ENCODE measurements around the gene KIAA0930. TPM values are rescaled to one million over a fixed set of nuclear protein-coding genes. Genes with fewer than 3 reads are reported as not detected.
A peak's percentile ranks its signal among the peaks of the same experiment; 100 is the strongest.
"Not testable (repeated sequence)": the region's sequence is repeated elsewhere in the genome, so short reads cannot be mapped to it uniquely, and the experiment has no call there.

KIAA0930 gene
- total RNA-seq, 2 experiments from 2014 or later = 13.3 to 17.8 TPM

GRCh38 chr22:45271667-45272201 is 31.0 kb upstream of the KIAA0930 start:
- Mint-ChIP-seq H3K9me3 (no peaks in the 10 kb centered on the region), H3K4me3 (no peak overlapping the region), H3K4me1 (peaks cover 6% of the 10 kb centered on the region), H3K27ac (peak overlapping the region; percentile 63), H3K27me3 (peaks cover 19% of the 10 kb centered on the region), H3K36me3 (ENCODE audit: low read depth) (no peaks in the 10 kb centered on the region)
- ChIA-PET POLR2A (no interaction called here), CTCF (interaction anchor here (1.4 to 1.6 kb wide), 2 partner anchors 10 to 165 kb away, joined by 3 to 6 read pairs; no protein-coding TSS in a partner anchor)
- DNase-seq = no peak

- H3K36me3 Mint-ChIP-seq (ENCODE audit: low read depth) = no peaks in the 10 kb centered on the region
- H3K27me3 Mint-ChIP-seq = peaks cover 26% of the 10 kb centered on the region
- ChIA-PET CTCF (interaction anchor here (0.6 to 1.6 kb wide), 5 partner anchors 12 to 184 kb away, joined by 3 to 5 read pairs (median 3); no protein-coding TSS in a partner anchor), POLR2A (no interaction called here)
- no peaks in the 10 kb centered on the region for H3K9me3 Mint-ChIP-seq
- H3K4me1 Mint-ChIP-seq = peaks cover 6% of the 10 kb centered on the region
- no peak for DNase-seq
- no peak overlapping the region for H3K27ac Mint-ChIP-seq
- peak overlapping the region; percentile 65 for H3K4me3 Mint-ChIP-seq
Measured at GRCh38 chr22:45270095-45271020, 29.7 kb upstream of the KIAA0930 start.

GRCh38 chr22:45268958-45269844 is 28.5 kb upstream of the KIAA0930 start:
- ChIA-PET CTCF (interaction anchor here (0.8 to 1.2 kb wide), 2 partner anchors 153 to 185 kb away, joined by 3 to 4 read pairs; no protein-coding TSS in a partner anchor), POLR2A (no interaction called here)
- Mint-ChIP-seq H3K9me3 (no peaks in the 10 kb centered on the region), H3K27me3 (peaks cover 30% of the 10 kb centered on the region), H3K36me3 (ENCODE audit: low read depth) (no peaks in the 10 kb centered on the region), H3K27ac (peak overlapping the region; percentile 20), H3K4me1 (peaks cover 6% of the 10 kb centered on the region), H3K4me3 (peak overlapping the region; percentile 65)
- DNase-seq = peak; percentile 88

GRCh38 chr22:45268167-45268957 is 27.7 kb upstream of the KIAA0930 start:
- H3K9me3 Mint-ChIP-seq = no peaks in the 10 kb centered on the region
- H3K36me3 Mint-ChIP-seq (ENCODE audit: low read depth) = no peaks in the 10 kb centered on the region
- no peak for DNase-seq
- no peak overlapping the region for H3K27ac Mint-ChIP-seq
- CTCF ChIA-PET = interaction anchor here (0.7 kb wide), 1 partner anchor 16 kb away, joined by 4 read pairs; the partner anchor contains the start of gene UPK3A
- peaks cover 6% of the 10 kb centered on the region for H3K4me1 Mint-ChIP-seq
- peak overlapping the region; percentile 62 for H3K4me3 Mint-ChIP-seq
- POLR2A ChIA-PET = no interaction called here
- H3K27me3 Mint-ChIP-seq = peaks cover 36% of the 10 kb centered on the region

- Mint-ChIP-seq H3K36me3 (ENCODE audit: low read depth) (no peaks in the 10 kb centered on the region), H3K27me3 (peaks cover 39% of the 10 kb centered on the region), H3K9me3 (no peaks in the 10 kb centered on the region), H3K4me1 (peaks cover 6% of the 10 kb centered on the region), H3K4me3 (no peak overlapping the region), H3K27ac (no peak overlapping the region)
- DNase-seq = no peak
- POLR2A ChIA-PET = no interaction called here
- CTCF ChIA-PET = no interaction called here
Measured at GRCh38 chr22:45265535-45265934, 24.8 kb upstream of the KIAA0930 start.

GRCh38 chr22:45263463-45264269 is 23.0 kb upstream of the KIAA0930 start:
- H3K4me1 Mint-ChIP-seq = no peaks in the 10 kb centered on the region
- H3K4me3 Mint-ChIP-seq = no peak overlapping the region
- DNase-seq = no peak
- no peaks in the 10 kb centered on the region for H3K36me3 Mint-ChIP-seq (ENCODE audit: low read depth)
- no peak overlapping the region for H3K27ac Mint-ChIP-seq
- H3K9me3 Mint-ChIP-seq = no peaks in the 10 kb centered on the region
- ChIA-PET CTCF (interaction anchor here (1.6 to 2.0 kb wide), 2 partner anchors 10 to 16 kb away, joined by 4 read pairs; no protein-coding TSS in a partner anchor), POLR2A (no interaction called here)
- peaks cover 30% of the 10 kb centered on the region for H3K27me3 Mint-ChIP-seq

GRCh38 chr22:45262931-45263462 is 22.3 kb upstream of the KIAA0930 start:
- no peaks in the 10 kb centered on the region for H3K36me3 Mint-ChIP-seq (ENCODE audit: low read depth)
- CTCF ChIA-PET = interaction anchor here (1.6 to 2.0 kb wide), 2 partner anchors 9 to 16 kb away, joined by 4 read pairs; no protein-coding TSS in a partner anchor

GRCh38 chr22:45262195-45262930 is 21.7 kb upstream of the KIAA0930 start:
- Mint-ChIP-seq H3K27me3 (peaks cover 28% of the 10 kb centered on the region), H3K9me3 (no peaks in the 10 kb centered on the region), H3K36me3 (ENCODE audit: low read depth) (no peaks in the 10 kb centered on the region), H3K27ac (no peak overlapping the region), H3K4me3 (no peak overlapping the region), H3K4me1 (no peaks in the 10 kb centered on the region)
- ChIA-PET POLR2A (no interaction called here), CTCF (interaction anchor here (1.6 to 2.0 kb wide), 2 partner anchors 9 to 17 kb away, joined by 4 read pairs; no protein-coding TSS in a partner anchor)
- no peak for DNase-seq

More at GRCh38 chr22:45262931-45263462, 22.3 kb upstream of the KIAA0930 start:
- Mint-ChIP-seq H3K27me3 (peaks cover 30% of the 10 kb centered on the region), H3K27ac (no peak overlapping the region), H3K9me3 (no peaks in the 10 kb centered on the region), H3K4me1 (no peaks in the 10 kb centered on the region), H3K4me3 (no peak overlapping the region)
- no peak for DNase-seq
- POLR2A ChIA-PET = no interaction called here

GRCh38 chr22:45261407-45262088 is 20.9 kb upstream of the KIAA0930 start:
- CTCF ChIA-PET = interaction anchor here (2.0 kb wide), 1 partner anchor 18 kb away, joined by 4 read pairs; no protein-coding TSS in a partner anchor
- no peaks in the 10 kb centered on the region for H3K4me1 Mint-ChIP-seq
- no peaks in the 10 kb centered on the region for H3K36me3 Mint-ChIP-seq (ENCODE audit: low read depth)
- no peak overlapping the region for H3K4me3 Mint-ChIP-seq
- POLR2A ChIA-PET = no interaction called here
- DNase-seq = no peak
- peaks cover 23% of the 10 kb centered on the region for H3K27me3 Mint-ChIP-seq
- H3K27ac Mint-ChIP-seq = no peak overlapping the region
- H3K9me3 Mint-ChIP-seq = no peaks in the 10 kb centered on the region

- CTCF ChIA-PET = interaction anchor here (0.6 kb wide), 1 partner anchor 152 kb away, joined by 3 read pairs; no protein-coding TSS in a partner anchor
- POLR2A ChIA-PET; H3K4me3 Mint-ChIP-seq; H3K27ac Mint-ChIP-seq; H3K9me3 Mint-ChIP-seq; H3K4me1 Mint-ChIP-seq; H3K36me3 Mint-ChIP-seq (ENCODE audit: low read depth); DNase-seq: not testable (repeated sequence)
- H3K27me3 Mint-ChIP-seq = peaks cover 18% of the 10 kb centered on the region
Measured at GRCh38 chr22:45260395-45260759, 19.7 kb upstream of the KIAA0930 start.

All from activated CD4-positive, alpha-beta T cell treated with anti-CD3 and anti-CD28 coated beads, Interleukin-2, amount 10 ng/mL, durations not matched to agents 7 days and 5 days (primary cell).